ENCODE data around the gene SNRNP25.

Gene SNRNP25

GRCh38 chr16:78444-79150, 25.0 kb downstream of the SNRNP25 start:
- DNase-seq: no peak

DNA sequence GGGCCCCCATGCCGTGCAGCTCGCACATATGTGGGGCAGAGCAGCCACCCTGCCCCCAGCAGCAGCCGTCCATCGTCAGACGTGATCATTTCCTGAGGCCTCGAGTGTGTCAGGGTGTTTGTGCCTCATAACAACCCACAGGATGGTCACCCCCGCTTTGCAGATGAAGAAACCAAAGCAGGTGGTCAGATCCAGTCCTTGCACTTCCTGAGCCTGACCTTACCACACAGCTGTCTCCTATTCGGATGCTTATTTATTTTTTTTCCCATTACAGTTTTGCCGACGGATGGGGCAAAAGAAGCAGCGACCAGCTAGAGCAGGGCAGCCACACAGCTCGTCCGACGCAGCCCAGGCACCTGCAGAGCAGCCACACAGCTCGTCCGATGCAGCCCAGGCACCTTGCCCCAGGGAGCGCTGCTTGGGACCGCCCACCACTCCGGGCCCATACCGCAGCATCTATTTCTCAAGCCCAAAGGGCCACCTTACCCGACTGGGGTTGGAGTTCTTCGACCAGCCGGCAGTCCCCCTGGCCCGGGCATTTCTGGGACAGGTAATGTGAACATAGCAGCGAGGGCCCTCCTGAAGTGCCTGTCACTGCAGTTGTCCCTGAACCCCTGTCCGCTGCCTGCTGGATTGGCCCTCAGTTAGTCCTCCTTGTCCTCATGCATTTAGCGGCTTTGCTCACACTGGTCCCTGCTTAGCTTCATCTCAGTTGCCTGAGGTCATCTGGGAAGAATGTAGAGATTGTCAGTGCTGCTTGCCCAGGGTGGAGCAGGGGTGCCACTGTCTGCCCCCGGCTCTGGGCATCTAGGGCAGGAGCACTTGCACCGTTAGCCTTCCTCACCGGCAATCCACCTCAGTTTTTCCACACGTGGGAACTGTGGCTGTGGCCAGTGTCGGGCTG, 25.8 kb downstream of the SNRNP25 start:
- no peak for DNase-seq

DNA sequence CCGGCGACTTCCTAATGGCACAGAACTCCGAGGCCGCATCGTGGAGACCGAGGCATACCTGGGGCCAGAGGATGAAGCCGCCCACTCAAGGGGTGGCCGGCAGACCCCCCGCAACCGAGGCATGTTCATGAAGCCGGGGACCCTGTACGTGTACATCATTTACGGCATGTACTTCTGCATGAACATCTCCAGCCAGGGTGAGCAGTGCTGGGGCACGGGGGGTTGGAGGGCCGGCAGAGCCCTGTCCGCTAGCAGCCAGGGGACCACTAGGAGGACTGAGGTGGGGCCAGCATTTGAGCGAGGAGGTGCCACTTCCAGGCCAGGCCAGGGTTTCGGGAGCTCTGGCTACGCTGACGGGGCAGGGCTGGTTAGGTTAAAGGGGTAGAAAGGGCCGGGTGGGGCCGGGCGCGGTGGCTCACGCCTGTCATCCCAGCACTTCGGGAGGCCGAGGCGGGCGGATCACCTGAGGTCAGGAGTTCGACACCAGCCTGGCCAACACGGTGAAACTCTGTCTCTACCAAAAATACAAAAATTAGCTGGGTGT, 29.5 kb downstream of the SNRNP25 start:
- no peak for DNase-seq

DNA sequence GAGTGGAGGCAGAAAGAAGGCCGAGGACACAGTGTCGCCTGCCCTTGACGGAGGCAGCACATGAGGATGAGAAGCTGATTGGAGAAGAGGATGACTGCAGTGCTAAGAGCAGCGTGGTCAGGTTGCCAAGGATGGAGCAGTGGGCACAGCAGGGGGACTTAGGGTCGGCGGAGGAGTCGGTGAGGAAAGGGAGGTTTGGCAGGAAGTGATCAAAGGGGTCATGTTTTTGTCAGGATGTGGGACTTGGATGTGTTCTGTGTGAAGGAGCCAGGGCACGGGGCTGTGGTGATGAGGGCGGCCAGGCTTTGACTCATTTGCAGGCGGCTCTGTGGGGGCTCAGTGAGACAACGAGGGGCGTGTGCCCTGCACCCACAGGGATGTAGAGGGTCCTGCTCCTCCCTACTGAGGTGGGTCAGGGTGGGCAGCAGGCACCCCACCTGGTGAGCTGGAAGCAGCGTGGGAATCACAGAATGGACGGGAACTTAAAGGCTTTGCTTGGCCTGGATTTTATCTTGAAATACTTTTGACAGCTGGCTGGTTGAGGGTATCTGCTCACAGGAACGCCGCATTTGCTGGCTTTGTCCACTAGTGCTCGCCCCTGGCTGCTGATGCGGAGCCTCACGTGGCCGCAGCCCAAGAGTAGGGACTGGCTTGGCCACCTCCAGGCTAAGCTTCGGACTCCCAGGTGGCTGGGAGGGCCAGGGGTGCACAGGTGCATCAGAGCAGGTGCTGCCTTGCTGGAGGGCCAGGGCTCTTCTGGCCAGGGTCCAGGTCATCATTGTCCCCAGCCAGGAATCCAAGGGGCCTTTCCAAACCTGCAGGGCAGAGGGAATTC, 30.4 kb downstream of the SNRNP25 start:
- peak; percentile 83 for DNase-seq

- peak; percentile 90 for DNase-seq
Measured at GRCh38 chr16:84718-85406, 31.2 kb downstream of the SNRNP25 start.

DNA sequence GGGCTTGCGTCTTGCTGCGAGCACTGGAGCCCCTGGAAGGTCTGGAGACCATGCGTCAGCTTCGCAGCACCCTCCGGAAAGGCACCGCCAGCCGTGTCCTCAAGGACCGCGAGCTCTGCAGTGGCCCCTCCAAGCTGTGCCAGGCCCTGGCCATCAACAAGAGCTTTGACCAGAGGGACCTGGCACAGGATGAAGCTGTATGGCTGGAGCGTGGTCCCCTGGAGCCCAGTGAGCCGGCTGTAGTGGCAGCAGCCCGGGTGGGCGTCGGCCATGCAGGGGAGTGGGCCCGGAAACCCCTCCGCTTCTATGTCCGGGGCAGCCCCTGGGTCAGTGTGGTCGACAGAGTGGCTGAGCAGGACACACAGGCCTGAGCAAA, 31.8 kb downstream of the SNRNP25 start:
- no peak for DNase-seq

DNA sequence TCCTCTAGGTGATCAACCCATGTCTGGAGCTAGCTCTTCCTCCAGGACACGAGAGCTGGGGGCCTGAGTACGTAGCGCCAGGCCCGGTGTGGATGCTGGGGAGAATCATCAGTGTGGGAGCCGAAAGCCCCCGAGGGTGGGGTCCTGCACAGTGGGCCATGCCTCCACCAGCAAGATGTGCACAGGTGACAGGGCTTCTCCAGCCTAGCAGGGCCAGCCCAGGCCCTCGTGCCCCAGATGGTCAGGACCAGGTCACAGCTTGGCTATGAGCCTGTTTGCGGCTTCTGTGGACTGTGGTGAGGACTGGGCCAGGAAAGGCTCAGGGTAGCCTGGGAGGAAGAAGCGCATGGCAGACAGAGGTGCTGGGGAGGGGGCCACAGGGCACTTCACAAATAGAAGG, 32.2 kb downstream of the SNRNP25 start:
- DNase-seq: no peak

GRCh38 chr16:86483-86952, 32.9 kb downstream of the SNRNP25 start:
- no peak for DNase-seq

- no peak for DNase-seq
Measured at GRCh38 chr16:88613-89012, 35.0 kb downstream of the SNRNP25 start.

DNA sequence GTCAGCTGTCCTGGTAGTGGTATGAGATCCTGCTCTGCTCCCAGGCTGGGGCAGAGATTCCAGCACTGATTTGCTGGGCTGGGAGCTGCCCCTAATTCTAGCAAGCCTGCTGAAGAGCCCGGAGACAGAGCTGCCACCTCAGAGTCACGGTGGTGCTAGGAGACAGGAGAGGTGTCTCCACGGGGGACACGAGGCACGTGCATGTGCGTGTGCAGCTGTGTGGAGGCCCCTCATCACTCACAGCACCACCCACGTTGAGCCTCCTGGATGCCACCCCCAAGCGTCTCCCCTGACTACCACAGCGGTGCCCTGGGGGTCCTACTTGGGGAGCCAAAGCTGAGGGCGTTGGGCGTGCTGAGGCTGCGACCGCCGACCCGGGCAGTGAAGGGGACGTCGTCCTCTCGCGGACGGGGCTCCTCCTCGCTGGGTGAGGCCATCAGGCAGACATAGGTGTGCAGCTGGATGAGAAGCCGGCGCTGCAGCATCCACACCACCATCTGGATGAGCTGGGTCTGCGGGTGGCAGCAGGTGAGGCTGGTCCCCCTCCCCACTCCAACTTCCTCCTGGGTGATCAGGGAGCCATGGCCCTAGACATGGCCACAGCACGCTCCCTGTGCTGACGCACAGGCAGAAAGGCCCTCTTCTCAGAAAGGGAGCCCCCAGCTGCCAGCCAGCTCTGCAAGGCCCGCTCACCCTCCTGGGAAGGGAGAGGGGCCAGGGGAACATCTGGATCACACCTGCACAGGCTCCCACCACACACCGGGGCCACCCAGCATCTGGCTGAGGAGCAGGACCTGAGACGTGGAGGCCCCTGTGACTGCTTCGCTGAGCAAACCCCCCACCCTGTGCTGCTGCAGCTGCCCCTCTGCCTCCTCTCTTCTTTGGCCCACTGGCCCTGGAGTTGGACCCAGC, 36.0 kb downstream of the SNRNP25 start:
- DNase-seq: no peak

DNA sequence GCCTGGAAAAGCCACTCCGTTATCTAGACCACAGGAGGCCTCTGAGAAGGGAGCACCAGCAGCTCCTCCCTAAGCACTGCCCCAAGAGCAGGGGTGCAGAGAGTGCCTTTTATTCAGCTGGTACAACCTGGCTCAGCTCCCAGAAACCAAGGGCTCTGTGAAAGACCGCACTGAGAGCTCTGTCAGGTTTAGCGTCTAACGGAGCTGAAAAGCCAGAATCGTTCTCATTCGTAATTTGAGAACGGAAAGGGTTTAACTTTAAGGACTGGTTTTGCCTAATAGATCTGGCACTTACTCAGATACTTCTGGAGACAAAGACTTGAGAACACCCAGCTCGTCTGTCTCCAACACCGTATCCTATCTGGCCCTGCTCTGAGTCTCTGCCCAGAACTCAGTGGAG, 37.9 kb downstream of the SNRNP25 start:
- peak; percentile 82 for DNase-seq

- DNase-seq: no peak
Measured at GRCh38 chr16:92431-93339, 39.1 kb downstream of the SNRNP25 start.

- DNase-seq: no peak
Measured at GRCh38 chr16:94918-95265, 41.3 kb downstream of the SNRNP25 start.

GRCh38 chr16:96935-97381, 43.3 kb downstream of the SNRNP25 start:
- peak; percentile 83 for DNase-seq

DNA sequence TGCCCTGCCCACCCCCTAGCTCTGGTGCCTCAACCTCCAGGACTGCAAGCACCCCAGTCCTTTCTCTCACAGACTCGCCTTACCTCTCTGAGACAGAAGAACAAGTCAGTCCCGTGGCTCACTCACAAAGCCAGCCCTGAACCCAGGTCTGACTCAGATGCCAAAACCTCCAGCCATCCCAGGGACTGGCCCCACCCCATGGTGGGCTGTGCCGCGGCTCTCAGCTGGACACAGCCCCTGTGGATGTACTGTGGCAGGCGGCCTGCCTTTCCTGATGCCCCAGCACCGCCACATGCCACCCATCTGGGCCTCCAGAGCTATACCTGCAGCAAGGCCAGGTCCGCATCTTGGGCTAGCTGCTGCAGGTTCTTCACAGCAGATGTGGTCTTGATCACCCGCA, 44.2 kb downstream of the SNRNP25 start:
- DNase-seq: no peak

DNA sequence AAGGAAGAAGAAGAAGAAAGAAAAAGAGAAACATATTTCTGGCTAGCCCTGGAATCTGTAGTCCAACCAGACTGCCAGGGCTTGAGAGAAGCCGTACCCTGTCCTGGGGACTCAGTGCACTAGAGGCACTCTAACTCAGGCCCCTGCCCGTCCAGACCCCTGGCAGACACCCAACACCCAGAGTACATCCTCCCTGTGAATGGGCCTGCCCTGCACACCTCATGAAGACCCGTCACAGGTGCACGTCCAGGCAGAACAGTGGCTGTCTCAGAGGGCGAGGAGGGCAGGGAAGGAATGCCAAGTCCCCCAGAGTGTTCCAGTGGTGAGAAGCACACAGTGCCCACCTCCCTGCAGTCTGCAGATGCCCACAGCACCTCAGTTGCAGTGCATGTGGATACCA, 47.4 kb downstream of the SNRNP25 start:
- no peak for DNase-seq

DNA sequence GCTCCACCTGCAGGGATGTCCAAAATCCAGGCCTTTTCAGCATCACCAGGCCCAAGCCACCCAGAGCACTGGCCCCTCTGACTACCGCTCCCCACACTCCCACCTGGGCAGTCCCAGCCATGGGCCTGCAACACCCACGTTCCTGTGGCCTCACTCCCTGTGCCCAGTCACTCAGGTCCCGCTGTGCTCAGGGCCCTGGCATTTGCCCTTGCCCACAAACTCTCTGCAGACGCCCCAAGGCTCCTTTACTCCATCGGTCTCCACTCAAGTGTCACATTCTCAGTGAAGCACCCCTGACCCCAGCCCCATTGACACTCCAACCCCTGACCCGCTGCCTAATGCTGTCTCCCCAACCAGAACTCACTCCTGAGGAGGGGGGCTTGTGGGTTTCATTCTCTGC, 48.0 kb downstream of the SNRNP25 start:
- DNase-seq: no peak

DNA sequence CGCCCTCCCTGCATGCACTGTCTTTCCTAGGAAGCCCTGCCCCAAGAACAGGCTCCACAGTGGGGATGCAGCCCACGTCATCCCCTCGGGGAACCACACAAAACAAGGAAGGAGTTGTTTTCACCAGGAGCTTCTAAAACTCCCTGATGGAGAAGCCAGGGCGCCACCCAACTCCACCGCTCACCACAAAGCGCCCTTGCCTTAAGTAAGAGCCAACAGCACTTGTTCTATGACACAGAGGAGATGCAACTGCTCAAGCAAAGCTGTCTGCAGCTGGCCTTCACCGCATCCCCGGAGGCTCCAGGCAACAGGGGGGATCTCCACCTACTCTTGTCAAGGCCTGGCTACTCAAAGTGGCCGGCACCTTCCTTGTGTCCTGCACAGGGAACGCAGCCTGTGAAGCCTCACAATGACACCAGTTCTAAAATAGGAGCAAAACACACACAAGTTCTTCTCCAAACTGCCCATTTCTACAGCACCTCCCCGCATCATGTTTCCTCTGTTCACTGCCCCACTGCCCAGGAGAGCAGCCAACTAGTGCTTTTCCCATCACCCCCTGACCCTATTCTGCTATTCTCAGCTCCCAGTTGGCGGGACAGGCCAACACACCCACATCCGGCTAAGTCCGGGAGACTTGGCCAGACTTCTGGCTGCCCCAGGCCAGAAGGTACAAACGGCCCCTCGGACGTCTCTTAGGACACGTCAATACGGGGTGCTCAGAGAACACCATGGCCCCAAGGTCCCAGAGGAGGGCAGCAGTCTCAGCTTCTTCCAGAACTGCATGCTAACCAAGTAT, 48.6 kb downstream of the SNRNP25 start:
- no peak for DNase-seq

GRCh38 chr16:104355-104754, 50.7 kb downstream of the SNRNP25 start:
- no peak for DNase-seq

Measured in NCI-H2029 (cell line).